Mesendoderm (in vitro differentiated cells): ENCODE measurements around the gene HOXA6.
A peak's percentile ranks its signal among the peaks of the same experiment; 100 is the strongest.

Experiments
- DNase-seq: peaks from one replicate; pipeline ENCODE4 v3.0.0; 2013
- H2AK5ac ChIP-seq: 2 replicates; pipeline ENCODE4 v1.6.1; 2013; ENCODE audit warnings: low read length, inconsistent platforms
- H2BK120ac ChIP-seq: 2 replicates; pipeline ENCODE4 v1.6.1; 2013; ENCODE audit warnings: low read depth, mild to moderate bottlenecking, low read length, moderate library complexity, mixed read lengths
- H2BK15ac ChIP-seq: replicated peaks from 2 replicates; pipeline ENCODE4 v1.6.1; 2013; ENCODE audit warnings: low read depth, mild to moderate bottlenecking, moderate library complexity
- H2BK5ac ChIP-seq: 2 replicates; pipeline ENCODE4 v1.6.1; 2013; ENCODE audit warnings: low read length, inconsistent platforms
- H3K18ac ChIP-seq: 2 replicates; pipeline ENCODE4 v1.6.1; 2013; ENCODE audit warnings: mild to moderate bottlenecking, low read length, mixed read lengths
- H3K23ac ChIP-seq: one replicate; pipeline ENCODE4 v1.6.1; 2013; ENCODE audit warnings: low read length
- H3K27ac ChIP-seq: 2 replicates; pipeline ENCODE4 v1.5.1; 2013; ENCODE audit warnings: low read depth, mild to moderate bottlenecking, inconsistent platforms, low read length, moderate library complexity
- H3K27me3 ChIP-seq: 2 replicates; pipeline ENCODE4 v1.6.1; 2013; ENCODE audit warnings: low read length, control low read depth, mild to moderate bottlenecking, inconsistent platforms; ENCODE audit not compliant: insufficient read depth, poor library complexity
- H3K36me3 ChIP-seq: 2 replicates; pipeline ENCODE4 v1.6.1; 2013; ENCODE audit warnings: low read length, inconsistent platforms; ENCODE audit not compliant: control insufficient read depth, insufficient read depth
- H3K4ac ChIP-seq: one replicate; pipeline ENCODE4 v1.6.1; 2013; ENCODE audit warnings: low read depth, mild to moderate bottlenecking, low read length, moderate library complexity
- H3K4me1 ChIP-seq: 2 replicates; pipeline ENCODE4 v1.6.1; 2013; ENCODE audit warnings: low read depth, low read length, inconsistent platforms; ENCODE audit not compliant: control insufficient read depth
- H3K4me2 ChIP-seq: 2 replicates; pipeline ENCODE4 v1.6.1; 2013; ENCODE audit warnings: low read length
- H3K4me3 ChIP-seq: 2 replicates; pipeline ENCODE4 v1.5.1; 2013; ENCODE audit warnings: mild to moderate bottlenecking, low read length
- H3K56ac ChIP-seq: one replicate; pipeline ENCODE4 v1.6.1; 2013; ENCODE audit warnings: low read length
- H3K79me1 ChIP-seq: 2 replicates; pipeline ENCODE4 v1.6.1; 2013; ENCODE audit warnings: low read length, inconsistent platforms
- H3K79me2 ChIP-seq: 2 replicates; pipeline ENCODE4 v1.6.1; 2013; ENCODE audit warnings: mild to moderate bottlenecking, low read length; ENCODE audit not compliant: control insufficient read depth, insufficient read depth
- H3K9ac ChIP-seq: 2 replicates; pipeline ENCODE4 v1.6.1; 2013; ENCODE audit warnings: low read length, inconsistent platforms
- H4K5ac ChIP-seq: one replicate; pipeline ENCODE4 v1.6.1; 2013; ENCODE audit warnings: low read length
- H4K8ac ChIP-seq: one replicate; pipeline ENCODE4 v1.6.1; 2013; ENCODE audit warnings: low read depth, mild to moderate bottlenecking, control low read depth, low read length, moderate library complexity
- WGBS: extraction: QIAGEN DNeasy Blood & Tissue Kit; methylation state at CpG from one replicate; pipeline ENCODE4 v1.1.7; 2013; ENCODE audit warnings: low lambda C conversion rate, missing lambda C conversion rate; ENCODE audit not compliant: insufficient coverage; ENCODE audit errors: extremely low coverage; 5-methylcytosine and 5-hydroxymethylcytosine counted together

HOXA6 gene

GRCh38 chr7:27144781-27145164, 2.8 kb downstream of the HOXA6 start:
- no peaks in the 10 kb centered on the region for H3K79me1 ChIP-seq
- no peak overlapping the region for H3K4me3 ChIP-seq
- H3K27ac ChIP-seq = no peak overlapping the region
- peaks cover 87% of the 10 kb centered on the region for H3K27me3 ChIP-seq
- no peak overlapping the region for H3K18ac ChIP-seq
- DNase-seq = no peak
- H2AK5ac ChIP-seq = no peak overlapping the region
- no peaks in the 10 kb centered on the region for H3K4me1 ChIP-seq
- H3K79me2 ChIP-seq = no peaks in the 10 kb centered on the region
- H3K4ac ChIP-seq = no peak overlapping the region
- no peak overlapping the region for H3K56ac ChIP-seq
- H4K5ac ChIP-seq = no peak overlapping the region
- no peak overlapping the region for H4K8ac ChIP-seq
- no CpG with 5 or more reads among the region's 31 CpGs for WGBS
- no peak overlapping the region for H2BK5ac ChIP-seq
- no peaks in the 10 kb centered on the region for H3K36me3 ChIP-seq
- no peak overlapping the region for H3K9ac ChIP-seq
- no peak overlapping the region for H3K23ac ChIP-seq
- no peak overlapping the region for H2BK15ac ChIP-seq
- no peak overlapping the region for H2BK120ac ChIP-seq
- no peak overlapping the region for H3K4me2 ChIP-seq

GRCh38 chr7:27143950-27144780, 3.4 kb downstream of the HOXA6 start:
- Histone ChIP-seq H2BK120ac (no peak overlapping the region), H3K4me1 (no peaks in the 10 kb centered on the region), H3K4me2 (no peak overlapping the region), H3K9ac (no peak overlapping the region), H3K23ac (no peak overlapping the region), H3K4ac (no peak overlapping the region), H3K36me3 (no peaks in the 10 kb centered on the region), H2BK15ac (no peak overlapping the region), H3K27ac (no peak overlapping the region), H3K79me2 (no peaks in the 10 kb centered on the region), H2AK5ac (no peak overlapping the region), H3K27me3 (peaks cover 89% of the 10 kb centered on the region), H4K5ac (no peak overlapping the region), H3K79me1 (no peaks in the 10 kb centered on the region), H4K8ac (no peak overlapping the region), H2BK5ac (no peak overlapping the region), H3K18ac (no peak overlapping the region), H3K4me3 (no peak overlapping the region), H3K56ac (no peak overlapping the region)
- WGBS = no CpG with 5 or more reads among the region's 40 CpGs
- DNase-seq = no peak

DNA sequence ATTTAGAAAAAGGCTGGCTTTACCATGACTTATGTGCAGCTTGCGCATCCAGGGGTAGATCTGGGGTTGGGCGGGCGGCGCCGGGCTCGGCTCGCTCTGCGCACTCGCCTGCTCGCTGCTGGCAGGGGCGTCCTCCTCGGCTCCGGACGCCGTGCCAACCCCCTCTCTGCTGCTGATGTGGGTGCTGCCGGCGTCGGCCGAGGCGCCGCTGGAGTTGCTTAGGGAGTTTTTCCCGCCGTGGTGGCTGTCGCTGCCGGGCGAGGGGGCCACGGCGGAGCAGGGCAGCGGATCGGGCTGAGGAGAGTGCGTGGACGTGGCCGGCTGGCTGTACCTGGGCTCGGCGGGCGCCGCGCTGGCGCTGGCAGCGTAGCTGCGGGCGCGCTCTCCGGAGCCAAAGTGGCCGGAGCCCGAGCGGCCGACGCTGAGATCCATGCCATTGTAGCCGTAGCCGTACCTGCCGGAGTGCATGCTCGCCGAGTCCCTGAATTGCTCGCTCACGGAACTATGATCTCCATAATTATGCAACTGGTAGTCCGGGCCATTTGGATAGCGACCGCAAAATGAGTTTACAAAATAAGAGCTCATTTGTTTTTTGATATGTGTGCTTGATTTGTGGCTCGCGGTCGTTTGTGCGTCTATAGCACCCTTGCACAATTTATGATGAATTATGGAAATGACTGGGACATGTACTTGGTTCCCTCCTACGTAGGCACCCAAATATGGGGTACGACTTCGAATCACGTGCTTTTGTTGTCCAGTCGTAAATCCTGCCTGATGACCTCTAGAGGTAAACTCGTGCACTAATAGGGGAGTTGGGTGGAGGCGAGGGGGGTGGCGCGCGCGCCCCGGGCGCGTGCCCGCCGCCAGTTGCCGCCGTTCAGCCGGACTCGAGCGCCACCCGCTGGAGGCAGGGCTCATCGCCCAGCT, 4.3 kb downstream of the HOXA6 start, which contains the start of gene HOXA5:
Gene HOXA5, minus strand, starts transcription at position 659 of the 927 bp plus-strand sequence. Its CDS starts 74 bp downstream, at position 585.
- DNase-seq = peak; percentile 92
- WGBS = no CpG with 5 or more reads among the region's 86 CpGs
- no peak within 1 kb of the TSS for H3K23ac ChIP-seq
- H3K79me2 ChIP-seq = no peaks in the 10 kb centered on the region
- H3K27me3 ChIP-seq = peaks cover 89% of the 10 kb centered on the region
- H3K4me1 ChIP-seq = no peaks in the 10 kb centered on the region
- H4K8ac ChIP-seq = no peak within 1 kb of the TSS
- H2BK15ac ChIP-seq = no peak within 1 kb of the TSS
- H2BK120ac ChIP-seq = no peak within 1 kb of the TSS
- H3K9ac ChIP-seq = peak within 1 kb of the TSS; percentile 47
- no peak within 1 kb of the TSS for H4K5ac ChIP-seq
- H3K79me1 ChIP-seq = no peaks in the 10 kb centered on the region
- no peak within 1 kb of the TSS for H2AK5ac ChIP-seq
- peak within 1 kb of the TSS; percentile 60 for H3K56ac ChIP-seq
- H3K27ac ChIP-seq = no peak within 1 kb of the TSS
- no peak within 1 kb of the TSS for H3K18ac ChIP-seq
- H3K4me2 ChIP-seq = peak within 1 kb of the TSS; percentile 97
- no peak within 1 kb of the TSS for H3K4ac ChIP-seq
- no peak within 1 kb of the TSS for H2BK5ac ChIP-seq
- no peaks in the 10 kb centered on the region for H3K36me3 ChIP-seq
- peak within 1 kb of the TSS; percentile 40 for H3K4me3 ChIP-seq

DNA sequence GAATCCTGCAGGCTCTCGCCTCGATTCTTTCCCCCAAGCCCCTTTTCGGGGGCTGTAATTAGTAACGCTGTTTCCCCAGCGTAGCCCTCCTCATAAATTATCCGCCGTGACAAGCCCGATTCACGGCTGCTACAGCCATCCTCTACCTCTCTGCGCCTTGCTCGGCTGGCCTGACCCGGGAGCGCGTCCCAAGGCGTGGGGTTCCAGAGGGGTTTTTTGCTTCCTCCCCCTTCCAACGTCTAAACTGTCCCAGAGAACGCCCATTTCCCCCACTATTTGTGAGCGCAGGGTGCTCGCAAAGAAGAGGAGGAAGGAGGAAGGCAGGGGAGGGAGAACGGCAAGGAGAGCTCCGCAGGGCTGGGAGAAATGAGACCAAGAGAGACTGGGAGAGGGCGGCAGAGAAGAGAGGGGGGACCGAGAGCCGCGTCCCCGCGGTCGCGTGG, 5.0 kb downstream of the HOXA6 start:
- H3K79me1 ChIP-seq = no peaks in the 10 kb centered on the region
- H2BK15ac ChIP-seq = no peak overlapping the region
- no peaks in the 10 kb centered on the region for H3K79me2 ChIP-seq
- H3K4me3 ChIP-seq = no peak overlapping the region
- no peaks in the 10 kb centered on the region for H3K4me1 ChIP-seq
- H3K36me3 ChIP-seq = no peaks in the 10 kb centered on the region
- H2AK5ac ChIP-seq = no peak overlapping the region
- H3K27me3 ChIP-seq = peaks cover 91% of the 10 kb centered on the region
- peak overlapping the region; percentile 60 for H3K56ac ChIP-seq
- no CpG with 5 or more reads among the region's 29 CpGs for whole genome bisulfite sequencing
- H3K23ac ChIP-seq = no peak overlapping the region
- no peak for DNase-seq
- H4K8ac ChIP-seq = no peak overlapping the region
- H2BK5ac ChIP-seq = no peak overlapping the region
- H3K4ac ChIP-seq = no peak overlapping the region
- peak overlapping the region; percentile 21 for H3K9ac ChIP-seq
- no peak overlapping the region for H4K5ac ChIP-seq
- no peak overlapping the region for H2BK120ac ChIP-seq
- no peak overlapping the region for H3K18ac ChIP-seq
- no peak overlapping the region for H3K27ac ChIP-seq
- H3K4me2 ChIP-seq = peak overlapping the region; percentile 97

- WGBS = no CpG with 5 or more reads among the region's 30 CpGs
- Histone ChIP-seq H3K56ac (no peak overlapping the region), H2BK120ac (no peak overlapping the region), H3K27ac (no peak overlapping the region), H4K8ac (no peak overlapping the region), H3K79me2 (no peaks in the 10 kb centered on the region), H3K4me3 (no peak overlapping the region), H3K4ac (no peak overlapping the region), H3K79me1 (no peaks in the 10 kb centered on the region), H3K4me2 (peak overlapping the region; percentile 97), H3K36me3 (no peaks in the 10 kb centered on the region), H3K9ac (no peak overlapping the region), H3K18ac (no peak overlapping the region), H4K5ac (no peak overlapping the region), H2BK5ac (no peak overlapping the region), H2BK15ac (no peak overlapping the region), H3K27me3 (peaks cover 91% of the 10 kb centered on the region), H3K4me1 (no peaks in the 10 kb centered on the region), H3K23ac (no peak overlapping the region), H2AK5ac (no peak overlapping the region)
- DNase-seq = peak; percentile 82
Observed at GRCh38 chr7:27141923-27142579, 5.5 kb downstream of the HOXA6 start.
